GM06990 (cell line): ENCODE data around the gene GDPD3.

ENCODE experiments used
- DNase-seq: peaks from one replicate; pipeline ENCODE4 v3.0.0-alpha.2; 2011; ENCODE audit not compliant: insufficient read length; ENCODE audit errors: extremely low read depth
- H3K27me3 ChIP-seq: replicated peaks from 2 replicates; pipeline ENCODE4 v1.6.0; 2011; ENCODE audit warnings: low read length; ENCODE audit not compliant: control insufficient read depth, insufficient read depth
- H3K36me3 ChIP-seq: 2 replicates; pipeline ENCODE4 v1.5.1; 2011; ENCODE audit warnings: low read length; ENCODE audit not compliant: control insufficient read depth, insufficient read depth
- H3K4me3 ChIP-seq: replicated peaks from 2 replicates; pipeline ENCODE4 v1.5.1; 2011; ENCODE audit warnings: low read depth, mild to moderate bottlenecking, control low read depth, low read length
- TF ChIP-seq, protein P1 (sequence below): IDR thresholded peaks from 2 replicates; pipeline ENCODE4 v1.5.1; 2011; ENCODE audit warnings: low read length, control low read depth, mild to moderate bottlenecking, inconsistent platforms; ENCODE audit not compliant: insufficient read depth, poor library complexity, severe bottlenecking

GDPD3 gene

DNA sequence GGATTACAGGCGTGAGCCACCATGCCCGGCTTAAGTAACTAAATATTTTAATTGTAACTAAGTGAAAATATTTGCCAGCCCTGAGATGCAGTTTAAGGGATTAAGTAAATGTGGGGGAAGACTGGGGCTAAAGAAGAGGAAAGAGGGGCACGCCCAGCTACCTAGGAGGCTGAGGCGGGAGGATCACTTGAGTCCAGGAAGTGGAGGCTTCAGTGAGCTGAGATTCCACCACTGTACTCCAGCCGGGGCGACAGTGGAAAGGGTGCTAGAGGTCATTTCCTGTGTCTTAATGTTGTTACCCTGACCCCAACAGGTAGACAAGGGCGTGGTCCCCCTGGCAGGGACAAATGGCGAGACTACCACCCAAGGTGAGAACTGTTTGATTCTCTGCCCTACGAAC lies 45.0 kb downstream of the GDPD3 start:
- TF ChIP-seq, protein P1, sequence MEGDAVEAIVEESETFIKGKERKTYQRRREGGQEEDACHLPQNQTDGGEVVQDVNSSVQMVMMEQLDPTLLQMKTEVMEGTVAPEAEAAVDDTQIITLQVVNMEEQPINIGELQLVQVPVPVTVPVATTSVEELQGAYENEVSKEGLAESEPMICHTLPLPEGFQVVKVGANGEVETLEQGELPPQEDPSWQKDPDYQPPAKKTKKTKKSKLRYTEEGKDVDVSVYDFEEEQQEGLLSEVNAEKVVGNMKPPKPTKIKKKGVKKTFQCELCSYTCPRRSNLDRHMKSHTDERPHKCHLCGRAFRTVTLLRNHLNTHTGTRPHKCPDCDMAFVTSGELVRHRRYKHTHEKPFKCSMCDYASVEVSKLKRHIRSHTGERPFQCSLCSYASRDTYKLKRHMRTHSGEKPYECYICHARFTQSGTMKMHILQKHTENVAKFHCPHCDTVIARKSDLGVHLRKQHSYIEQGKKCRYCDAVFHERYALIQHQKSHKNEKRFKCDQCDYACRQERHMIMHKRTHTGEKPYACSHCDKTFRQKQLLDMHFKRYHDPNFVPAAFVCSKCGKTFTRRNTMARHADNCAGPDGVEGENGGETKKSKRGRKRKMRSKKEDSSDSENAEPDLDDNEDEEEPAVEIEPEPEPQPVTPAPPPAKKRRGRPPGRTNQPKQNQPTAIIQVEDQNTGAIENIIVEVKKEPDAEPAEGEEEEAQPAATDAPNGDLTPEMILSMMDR, result no peak
- Histone ChIP-seq H3K27me3 (no peaks in the 10 kb centered on the region), H3K36me3 (peaks cover 36% of the 10 kb centered on the region), H3K4me3 (no peak overlapping the region)
- no peak for DNase-seq

DNA sequence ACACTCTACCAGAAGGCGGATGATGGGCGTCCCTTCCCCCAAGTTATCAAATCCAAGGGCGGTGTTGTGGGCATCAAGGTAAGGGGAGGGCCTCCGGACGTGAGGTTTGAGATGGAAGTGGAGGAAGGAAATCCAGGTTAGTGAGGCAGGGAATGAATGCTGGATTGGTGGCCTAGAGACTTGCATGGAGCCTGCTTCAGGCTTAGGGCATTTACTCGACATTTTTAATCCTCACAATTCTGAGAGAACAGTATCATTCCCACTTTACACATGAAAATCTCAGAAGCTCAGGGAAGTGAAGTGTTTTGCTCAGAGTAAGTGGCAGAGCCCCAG lies 45.8 kb downstream of the GDPD3 start:
- no peaks in the 10 kb centered on the region for H3K27me3 ChIP-seq
- H3K4me3 ChIP-seq, result peak overlapping the region; percentile 95
- no peak for DNase-seq
- H3K36me3 ChIP-seq, result peaks cover 36% of the 10 kb centered on the region
- TF ChIP-seq, protein P1, result no peak

DNA sequence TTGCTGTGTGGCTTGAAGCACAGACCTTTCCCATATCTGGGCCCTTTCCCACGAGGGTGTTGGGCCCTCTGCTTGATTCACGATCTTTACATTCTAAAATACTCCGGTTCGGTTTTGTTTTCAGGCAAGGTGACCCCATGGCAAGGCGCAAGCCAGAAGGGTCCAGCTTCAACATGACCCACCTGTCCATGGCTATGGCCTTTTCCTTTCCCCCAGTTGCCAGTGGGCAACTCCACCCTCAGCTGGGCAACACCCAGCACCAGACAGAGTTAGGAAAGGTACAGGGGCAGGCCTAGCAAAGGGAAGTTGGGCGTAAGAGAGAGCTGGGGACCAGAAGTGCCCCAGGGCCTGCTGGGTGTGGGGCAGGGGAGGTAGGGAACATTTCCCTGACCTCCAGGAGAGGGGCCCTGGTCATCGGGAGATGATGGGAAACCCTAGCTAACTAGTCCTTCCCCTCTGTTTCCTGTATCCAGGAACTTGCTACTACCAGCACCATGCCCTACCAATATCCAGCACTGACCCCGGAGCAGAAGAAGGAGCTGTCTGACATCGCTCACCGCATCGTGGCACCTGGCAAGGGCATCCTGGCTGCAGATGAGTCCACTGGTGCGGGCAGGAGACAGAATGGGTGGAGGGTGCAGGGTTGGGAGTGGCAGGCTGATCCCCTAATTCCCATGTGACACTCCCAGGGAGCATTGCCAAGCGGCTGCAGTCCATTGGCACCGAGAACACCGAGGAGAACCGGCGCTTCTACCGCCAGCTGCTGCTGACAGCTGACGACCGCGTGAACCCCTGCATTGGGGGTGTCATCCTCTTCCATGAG lies 46.4 kb downstream of the GDPD3 start:
- DNase-seq, result no peak
- Histone ChIP-seq H3K27me3 (no peaks in the 10 kb centered on the region), H3K36me3 (peaks cover 36% of the 10 kb centered on the region), H3K4me3 (peak overlapping the region; percentile 95)
- TF ChIP-seq, protein P1, result no peak

DNA sequence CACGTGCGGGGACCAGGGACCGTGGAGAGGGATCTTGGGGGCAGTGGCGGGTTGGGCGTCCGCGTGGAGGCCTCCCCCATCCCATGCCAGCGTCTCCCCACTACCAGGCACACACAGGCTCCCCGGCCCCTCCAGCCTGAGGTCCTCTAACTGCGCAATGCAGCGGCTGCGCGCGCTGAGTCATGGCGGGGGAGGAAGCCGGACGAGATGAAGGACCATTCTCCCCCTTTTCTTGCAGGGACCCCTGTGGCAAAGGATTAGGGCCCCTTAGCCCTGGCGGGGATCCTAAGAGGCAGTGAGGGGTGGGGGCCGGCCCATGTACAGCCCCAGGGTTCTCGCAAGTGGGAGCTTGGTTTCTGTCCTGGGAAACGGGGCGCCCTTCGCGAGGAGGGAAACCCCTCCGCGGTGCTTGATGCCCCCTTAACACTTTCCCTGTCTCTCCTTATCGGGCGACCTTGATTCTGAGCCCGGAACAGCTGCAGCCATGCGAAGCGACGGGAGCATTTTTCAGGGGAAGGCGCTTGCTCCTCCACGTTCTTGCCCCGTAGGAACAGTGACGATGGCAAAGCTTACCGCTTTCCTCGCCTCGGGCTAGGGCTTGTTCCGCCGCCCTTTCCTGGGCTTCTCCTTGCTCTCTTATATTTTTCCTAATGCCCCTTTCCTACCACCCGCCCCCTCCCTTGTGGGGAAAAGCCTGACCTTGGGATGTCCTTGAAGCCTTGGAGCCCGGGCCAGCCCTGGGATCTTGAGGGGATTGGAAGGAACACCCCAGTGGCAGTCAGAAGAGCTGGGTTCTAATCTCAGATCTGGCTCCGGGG lies 47.2 kb downstream of the GDPD3 start:
- H3K27me3 ChIP-seq, result no peaks in the 10 kb centered on the region
- DNase-seq, result no peak
- peak overlapping the region; percentile 95 for H3K4me3 ChIP-seq
- peaks cover 36% of the 10 kb centered on the region for H3K36me3 ChIP-seq
- TF ChIP-seq, protein P1, result no peak

DNA sequence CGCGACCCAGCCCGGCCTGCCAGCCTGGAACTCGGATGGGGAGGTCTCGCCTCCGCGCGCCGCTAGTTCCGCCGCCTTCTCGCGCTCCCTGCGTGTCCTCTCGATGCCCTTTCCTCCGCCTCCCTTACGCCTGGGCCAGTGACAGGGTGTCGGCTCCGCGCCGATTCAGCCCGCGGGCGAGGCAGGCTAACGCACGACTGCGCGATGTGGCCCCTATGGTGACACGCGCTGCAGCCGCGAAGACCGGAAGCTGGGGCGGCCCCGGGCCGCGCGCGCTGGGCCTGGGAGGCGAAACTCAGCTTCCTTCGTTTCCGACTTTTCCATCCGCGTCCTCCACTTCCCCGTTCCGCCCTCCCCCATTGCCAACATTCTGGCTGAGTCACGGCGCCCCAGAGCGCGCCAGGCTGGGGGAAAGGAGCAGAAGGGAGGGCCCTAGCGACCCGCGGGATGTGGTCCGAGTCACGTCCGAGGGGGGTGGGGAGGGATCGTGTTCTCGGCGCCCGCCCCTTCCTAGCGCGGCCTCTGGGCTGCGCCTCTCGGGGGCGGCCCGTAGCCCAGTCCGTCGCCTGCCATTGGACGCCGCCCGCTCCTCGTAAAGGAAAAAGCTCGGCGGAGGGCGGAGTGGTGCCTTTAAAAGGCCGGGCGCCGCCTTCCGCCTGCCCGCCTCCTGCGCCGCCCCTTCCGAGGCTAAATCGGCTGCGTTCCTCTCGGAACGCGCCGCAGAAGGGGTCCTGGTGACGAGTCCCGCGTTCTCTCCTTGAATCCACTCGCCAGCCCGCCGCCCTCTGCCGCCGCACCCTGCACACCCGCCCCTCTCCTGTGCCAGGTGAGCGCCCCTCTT lies 48.0 kb downstream of the GDPD3 start, which contains the start of gene ALDOA:
Gene ALDOA, plus strand, starts transcription at position 659 of the 841 bp plus-strand sequence. CDS start 1,138 bp downstream, outside the sequence.
- peak; percentile 98 for DNase-seq
- no peaks in the 10 kb centered on the region for H3K27me3 ChIP-seq
- H3K36me3 ChIP-seq, result peaks cover 32% of the 10 kb centered on the region
- TF ChIP-seq, protein P1, result no peak
- peak within 1 kb of the TSS; percentile 95 for H3K4me3 ChIP-seq
